Measurements from ENCODE around the gene ZNF213.
A peak's percentile ranks its signal among the peaks of the same experiment; 100 is the strongest.

Gene ZNF213

GRCh38 chr16:3121851-3122467 lies 12.9 kb upstream of the ZNF213 start:
- DNase-seq (ENCODE audit: low read depth), result no peak
- TF ChIP-seq, protein P1, sequence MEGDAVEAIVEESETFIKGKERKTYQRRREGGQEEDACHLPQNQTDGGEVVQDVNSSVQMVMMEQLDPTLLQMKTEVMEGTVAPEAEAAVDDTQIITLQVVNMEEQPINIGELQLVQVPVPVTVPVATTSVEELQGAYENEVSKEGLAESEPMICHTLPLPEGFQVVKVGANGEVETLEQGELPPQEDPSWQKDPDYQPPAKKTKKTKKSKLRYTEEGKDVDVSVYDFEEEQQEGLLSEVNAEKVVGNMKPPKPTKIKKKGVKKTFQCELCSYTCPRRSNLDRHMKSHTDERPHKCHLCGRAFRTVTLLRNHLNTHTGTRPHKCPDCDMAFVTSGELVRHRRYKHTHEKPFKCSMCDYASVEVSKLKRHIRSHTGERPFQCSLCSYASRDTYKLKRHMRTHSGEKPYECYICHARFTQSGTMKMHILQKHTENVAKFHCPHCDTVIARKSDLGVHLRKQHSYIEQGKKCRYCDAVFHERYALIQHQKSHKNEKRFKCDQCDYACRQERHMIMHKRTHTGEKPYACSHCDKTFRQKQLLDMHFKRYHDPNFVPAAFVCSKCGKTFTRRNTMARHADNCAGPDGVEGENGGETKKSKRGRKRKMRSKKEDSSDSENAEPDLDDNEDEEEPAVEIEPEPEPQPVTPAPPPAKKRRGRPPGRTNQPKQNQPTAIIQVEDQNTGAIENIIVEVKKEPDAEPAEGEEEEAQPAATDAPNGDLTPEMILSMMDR (IDR thresholded peaks at IDR 0.05; ENCODE audit: low read depth, low read length, missing control alignments), result no peak
- no peak overlapping the region for H3K4me3 ChIP-seq (ENCODE audit: low read depth, low read length)

- DNase-seq (ENCODE audit: low read depth), result no peak
- no peak overlapping the region for H3K4me3 ChIP-seq (ENCODE audit: low read depth, low read length)
- TF ChIP-seq, protein P1 (IDR thresholded peaks at IDR 0.05; ENCODE audit: low read depth, low read length, missing control alignments), result no peak
Observed at GRCh38 chr16:3122926-3123570, 11.8 kb upstream of the ZNF213 start.

DNA sequence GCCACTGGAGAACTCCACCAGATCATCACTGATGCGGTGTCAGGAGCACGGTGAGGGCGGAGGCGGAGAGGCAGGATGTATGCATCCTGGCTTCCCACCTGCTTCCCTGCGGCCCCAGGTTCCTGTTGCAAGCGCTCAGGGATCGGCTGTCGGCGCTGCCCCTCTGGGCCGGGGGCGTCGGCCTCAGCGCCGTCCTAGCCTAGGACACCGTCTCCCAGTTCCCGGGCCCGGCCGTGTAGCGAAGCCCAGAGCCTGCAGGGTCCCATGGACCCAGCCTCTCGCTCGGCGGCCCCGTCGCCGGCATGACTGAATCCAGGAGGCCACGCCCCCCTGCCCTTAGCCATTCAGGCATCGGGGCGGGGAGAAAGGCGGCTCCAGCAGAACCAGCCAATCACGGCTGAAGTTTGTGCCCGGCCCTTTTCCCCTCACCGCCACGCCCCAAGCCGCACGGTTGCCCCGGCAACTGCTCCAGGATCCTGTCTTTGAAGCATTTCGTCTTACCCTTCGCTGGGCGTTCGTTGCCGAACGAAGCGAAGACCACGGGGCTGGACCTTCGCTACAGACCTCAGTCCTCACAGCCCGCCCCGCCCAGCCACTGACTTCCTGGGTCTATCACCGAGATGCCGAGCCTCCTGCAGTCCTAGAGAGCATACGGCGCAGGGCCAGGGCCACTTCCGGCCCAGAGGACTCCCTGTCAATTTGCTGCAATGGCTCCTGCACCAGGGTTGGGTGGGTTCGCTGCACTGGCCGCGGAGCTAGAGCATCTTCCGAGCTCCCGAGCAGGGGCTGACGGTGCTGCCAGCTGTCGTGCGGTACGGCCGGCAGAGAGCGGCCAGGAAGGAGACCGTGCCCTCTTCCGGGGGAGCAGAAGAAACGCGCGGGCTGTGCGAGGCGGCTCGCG lies 10.6 kb upstream of the ZNF213 start:
- peak overlapping the region; percentile 77 for H3K4me3 ChIP-seq (ENCODE audit: low read depth, low read length)
- TF ChIP-seq, protein P1 (IDR thresholded peaks at IDR 0.05; ENCODE audit: low read depth, low read length, missing control alignments), result peak; percentile 23
- DNase-seq (ENCODE audit: low read depth), result peak; percentile 72

DNA sequence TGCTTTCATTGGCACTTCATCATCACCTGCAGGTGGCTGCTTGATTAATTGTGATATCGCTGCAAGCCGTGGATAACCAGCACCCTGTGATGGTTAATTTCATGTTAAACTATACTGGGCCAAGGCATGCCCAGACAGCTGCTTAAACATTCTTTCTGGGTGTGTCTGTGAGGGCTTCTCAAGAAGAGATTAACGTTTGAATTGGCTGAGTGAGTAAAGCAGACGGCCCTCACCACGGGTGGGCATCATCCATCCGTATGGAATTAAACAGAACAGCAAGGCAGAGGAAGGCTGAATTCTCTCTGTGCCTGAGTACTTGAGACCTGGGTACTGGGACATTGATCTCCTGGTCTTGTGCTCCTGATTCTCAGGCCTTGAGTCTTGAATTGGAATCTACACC lies 7.1 kb upstream of the ZNF213 start:
- no peak for DNase-seq (ENCODE audit: low read depth)
- TF ChIP-seq, protein P1 (IDR thresholded peaks at IDR 0.05; ENCODE audit: low read depth, low read length, missing control alignments), result no peak
- no peak overlapping the region for H3K4me3 ChIP-seq (ENCODE audit: low read depth, low read length)

GRCh38 chr16:3129137-3130131 lies 5.4 kb upstream of the ZNF213 start:
- DNase-seq (ENCODE audit: low read depth), result no peak
- H3K4me3 ChIP-seq (ENCODE audit: low read depth, low read length), result peak overlapping the region; percentile 66
- TF ChIP-seq, protein P1 (IDR thresholded peaks at IDR 0.05; ENCODE audit: low read depth, low read length, missing control alignments), result peak; percentile 96

GRCh38 chr16:3131755-3132377 lies 3.0 kb upstream of the ZNF213 start:
- no peak overlapping the region for H3K4me3 ChIP-seq (ENCODE audit: low read depth, low read length)
- no peak for DNase-seq (ENCODE audit: low read depth)
- TF ChIP-seq, protein P1 (IDR thresholded peaks at IDR 0.05; ENCODE audit: low read depth, low read length, missing control alignments), result peak; percentile 74

All from GM12864 (cell line).